T-helper 1 cell treated with Interleukin-12 subunit alpha and Interleukin-12 subunit beta and Interleukin-4 antibody, amounts not matched to agents 30 μg/mL and 1 μg/mL, for 36 hours (primary cell): ENCODE data around the gene MEF2B.

ENCODE experiments used
- H3K27ac Mint-ChIP-seq: one replicate; pipeline ENCODE4 v1.8.0; 2021; ENCODE audit warnings: mild to moderate bottlenecking, mixed read lengths
- H3K27me3 Mint-ChIP-seq: one replicate; pipeline ENCODE4 v1.8.0; 2021; ENCODE audit warnings: low read depth, mixed read lengths
- H3K36me3 Mint-ChIP-seq: one replicate; pipeline ENCODE4 v1.8.0; 2021; ENCODE audit warnings: low read depth, mixed read lengths
- H3K4me1 Mint-ChIP-seq: one replicate; pipeline ENCODE4 v1.8.0; 2021; ENCODE audit warnings: low read depth, mixed read lengths
- H3K4me3 Mint-ChIP-seq: one replicate; pipeline ENCODE4 v1.8.0; 2021; ENCODE audit warnings: mild to moderate bottlenecking, moderate library complexity, mixed read lengths
- H3K9me3 Mint-ChIP-seq: one replicate; pipeline ENCODE4 v1.8.0; 2021; ENCODE audit warnings: mixed read lengths

The MEF2B gene

DNA sequence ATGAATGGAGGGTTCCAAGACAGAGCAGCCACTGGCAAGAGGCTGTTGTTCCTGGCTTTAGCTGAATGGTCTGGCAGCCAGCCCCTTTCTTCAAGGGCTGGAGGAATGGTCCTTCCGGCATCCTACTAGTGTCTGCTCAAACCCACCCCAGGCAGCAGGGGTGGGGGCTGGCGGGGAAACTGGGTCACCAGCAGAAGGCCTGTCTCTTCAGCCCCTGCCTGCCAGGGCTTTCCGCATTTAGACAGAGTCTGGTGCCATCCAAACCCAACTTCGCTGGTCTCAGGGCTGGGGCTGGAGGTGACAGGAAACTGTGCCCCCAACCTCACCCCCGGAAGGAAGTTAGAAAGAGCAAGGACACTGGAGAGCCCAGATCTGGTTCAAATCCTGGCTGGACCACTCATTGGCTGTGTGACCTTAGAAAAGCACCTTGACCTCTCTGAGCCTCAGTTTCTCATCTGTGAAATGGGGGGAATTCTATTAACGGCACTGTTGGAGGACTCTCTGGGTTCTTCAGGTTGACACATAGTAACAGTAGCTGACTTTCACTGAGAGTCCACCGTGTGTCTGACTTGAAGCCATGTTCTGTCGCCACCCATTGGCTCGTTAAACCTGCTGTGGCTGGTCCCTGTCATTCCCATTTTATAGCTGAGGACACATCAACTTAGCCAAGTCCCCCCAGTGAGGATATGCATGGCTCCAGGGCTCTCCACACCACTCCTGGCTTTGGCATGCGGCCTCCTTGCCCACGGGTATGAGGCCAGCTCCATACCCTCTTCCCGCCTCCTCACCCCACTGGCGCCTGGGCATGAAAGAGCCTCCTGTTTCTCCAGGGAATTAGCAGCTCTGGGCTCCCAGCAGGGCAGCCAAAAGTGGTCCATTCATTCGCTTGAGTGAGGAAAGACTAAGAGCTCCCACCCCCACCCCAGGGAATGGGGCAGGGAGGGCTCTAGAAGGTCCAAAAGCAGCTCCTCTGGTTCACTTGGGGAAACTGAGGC lies 35.6 kb upstream of the MEF2B start:
- no peak overlapping the region for H3K27ac Mint-ChIP-seq
- H3K36me3 Mint-ChIP-seq, result peaks cover 13% of the 10 kb centered on the region
- H3K4me1 Mint-ChIP-seq, result peaks cover 26% of the 10 kb centered on the region
- H3K4me3 Mint-ChIP-seq, result no peak overlapping the region
- peaks cover 4% of the 10 kb centered on the region for H3K27me3 Mint-ChIP-seq
- H3K9me3 Mint-ChIP-seq, result peaks cover 13% of the 10 kb centered on the region

DNA sequence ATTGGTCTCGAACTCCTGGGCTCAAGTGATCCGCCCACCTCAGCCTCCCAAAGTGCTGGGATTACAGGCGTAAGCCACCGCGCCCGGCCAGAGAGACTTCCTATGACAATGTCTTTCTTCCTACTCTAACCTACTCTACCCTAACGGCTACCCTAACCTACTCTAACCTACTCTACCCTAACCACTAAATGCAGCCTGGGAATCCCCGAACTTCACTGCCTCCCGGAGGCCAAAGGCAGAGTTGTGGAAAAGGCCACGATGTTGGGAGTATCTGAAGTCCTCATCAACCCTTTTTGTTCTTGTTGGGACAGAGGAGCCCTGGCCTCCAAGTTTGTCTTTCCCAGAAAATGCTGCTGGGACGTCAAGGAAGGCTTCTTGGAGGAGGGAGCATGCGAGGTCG lies 34.1 kb upstream of the MEF2B start:
- peak overlapping the region; percentile 49 for H3K27ac Mint-ChIP-seq

DNA sequence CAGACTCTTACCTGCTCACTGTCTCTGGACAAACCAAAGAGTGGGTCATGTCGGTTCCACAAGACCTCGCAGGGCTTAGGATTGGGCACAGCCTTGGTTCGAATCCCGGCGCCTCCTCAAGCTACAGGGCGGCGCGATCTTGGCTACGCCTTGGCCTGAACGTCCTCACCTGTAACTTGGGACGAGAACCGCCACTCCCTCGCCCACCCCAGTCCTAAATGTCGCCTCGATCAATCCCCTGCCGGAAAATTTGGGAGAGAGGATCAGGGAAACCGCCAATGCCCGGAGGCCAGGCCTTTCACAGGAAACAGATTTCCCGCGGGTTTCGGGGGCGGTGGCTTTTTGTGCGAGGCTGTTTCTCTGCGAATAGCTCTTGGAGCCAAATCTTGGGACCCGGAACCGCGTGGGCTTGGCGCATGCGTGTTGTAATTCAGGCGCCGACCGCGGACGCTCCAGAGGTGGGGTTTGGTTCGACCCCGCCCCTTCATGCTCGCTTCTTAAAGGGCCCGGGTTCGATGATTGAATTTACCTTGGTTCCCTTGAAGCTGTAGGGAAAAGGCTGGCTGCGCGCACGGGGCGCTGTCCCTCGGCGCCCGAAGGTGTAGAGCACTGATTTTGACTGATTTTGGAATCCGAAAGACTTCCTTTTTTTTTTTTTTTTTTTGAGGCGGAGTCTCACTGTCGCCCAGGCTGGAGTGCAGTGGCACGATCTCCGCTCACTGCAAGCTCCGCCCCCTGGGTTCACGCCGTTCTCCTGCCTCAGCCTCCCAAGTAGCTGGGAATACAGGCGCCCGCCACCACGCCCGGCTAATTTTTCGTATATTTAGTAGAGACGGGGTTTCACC lies 33.2 kb upstream of the MEF2B start, which contains the start of gene NR2C2AP:
Gene NR2C2AP, minus strand, starts transcription at position 403 of the 845 bp plus-strand sequence. Its CDS starts 354 bp downstream, at position 49.
- Mint-ChIP-seq H3K27me3 (no peaks in the 10 kb centered on the region), H3K9me3 (peaks cover 13% of the 10 kb centered on the region), H3K27ac (peak within 1 kb of the TSS; percentile 83), H3K36me3 (peaks cover 19% of the 10 kb centered on the region), H3K4me3 (peak within 1 kb of the TSS; percentile 89), H3K4me1 (peaks cover 22% of the 10 kb centered on the region)

More for the DNA sequence above, 34.1 kb upstream of the MEF2B start:
- H3K4me1 Mint-ChIP-seq, result peaks cover 22% of the 10 kb centered on the region
- H3K9me3 Mint-ChIP-seq, result peaks cover 13% of the 10 kb centered on the region
- no peaks in the 10 kb centered on the region for H3K27me3 Mint-ChIP-seq
- H3K4me3 Mint-ChIP-seq, result peak overlapping the region; percentile 66
- H3K36me3 Mint-ChIP-seq, result peaks cover 15% of the 10 kb centered on the region

GRCh38 chr19:19202707-19203011 lies 32.6 kb upstream of the MEF2B start:
- Mint-ChIP-seq H3K27me3 (no peaks in the 10 kb centered on the region), H3K4me1 (peaks cover 20% of the 10 kb centered on the region), H3K9me3 (peaks cover 10% of the 10 kb centered on the region), H3K27ac (peak overlapping the region; percentile 83), H3K36me3 (peaks cover 19% of the 10 kb centered on the region), H3K4me3 (peak overlapping the region; percentile 89)

GRCh38 chr19:19201697-19202630 lies 31.9 kb upstream of the MEF2B start:
- H3K4me3 Mint-ChIP-seq, result peak overlapping the region; percentile 89
- peaks cover 3% of the 10 kb centered on the region for H3K9me3 Mint-ChIP-seq
- peaks cover 13% of the 10 kb centered on the region for H3K4me1 Mint-ChIP-seq
- peak overlapping the region; percentile 83 for H3K27ac Mint-ChIP-seq
- peaks cover 13% of the 10 kb centered on the region for H3K36me3 Mint-ChIP-seq
- no peaks in the 10 kb centered on the region for H3K27me3 Mint-ChIP-seq

- peaks cover 26% of the 10 kb centered on the region for H3K4me1 Mint-ChIP-seq
- H3K27ac Mint-ChIP-seq, result peak overlapping the region; percentile 58
- H3K9me3 Mint-ChIP-seq, result no peaks in the 10 kb centered on the region
- peaks cover 17% of the 10 kb centered on the region for H3K36me3 Mint-ChIP-seq
- H3K4me3 Mint-ChIP-seq, result peak overlapping the region; percentile 99
- H3K27me3 Mint-ChIP-seq, result no peaks in the 10 kb centered on the region
Measured at GRCh38 chr19:19193926-19194325, 23.9 kb upstream of the MEF2B start.

- H3K4me1 Mint-ChIP-seq, result peaks cover 26% of the 10 kb centered on the region
- H3K9me3 Mint-ChIP-seq, result no peaks in the 10 kb centered on the region
- no peaks in the 10 kb centered on the region for H3K27me3 Mint-ChIP-seq
- H3K27ac Mint-ChIP-seq, result peak overlapping the region; percentile 99
- H3K4me3 Mint-ChIP-seq, result peak overlapping the region; percentile 99
- peaks cover 12% of the 10 kb centered on the region for H3K36me3 Mint-ChIP-seq
Measured at GRCh38 chr19:19192910-19193423, 22.9 kb upstream of the MEF2B start.

GRCh38 chr19:19192078-19192882 lies 22.2 kb upstream of the MEF2B start, which contains the start of the genes BORCS8 and RFXANK:
Gene BORCS8 (minus strand): TSS chr19:19192152. CDS start chr19:19192117, 35 bp downstream.
Gene RFXANK (plus strand): TSS chr19:19192258. CDS start chr19:19193947, 1,689 bp downstream.
- Mint-ChIP-seq H3K27me3 (no peaks in the 10 kb centered on the region), H3K4me1 (peaks cover 26% of the 10 kb centered on the region), H3K4me3 (peak within 1 kb of the TSS; percentile 99), H3K27ac (peak within 1 kb of the TSS; percentile 99), H3K36me3 (peaks cover 11% of the 10 kb centered on the region), H3K9me3 (no peaks in the 10 kb centered on the region)

DNA sequence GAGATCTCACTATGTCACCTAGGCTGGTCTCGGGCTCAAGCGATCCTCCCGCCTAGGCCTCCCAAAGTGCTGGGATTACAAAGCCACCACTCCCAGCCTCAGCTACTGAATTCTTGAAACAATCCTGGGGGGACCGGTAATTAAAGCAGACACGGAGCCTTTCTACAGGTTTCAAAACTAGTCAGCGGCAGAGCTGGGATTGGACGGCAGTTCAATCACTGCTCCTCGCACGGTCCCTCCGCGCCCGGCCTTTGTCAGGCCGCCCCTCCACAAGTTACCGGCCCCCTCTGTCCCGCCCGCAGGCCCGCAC lies 21.7 kb upstream of the MEF2B start:
- H3K36me3 Mint-ChIP-seq, result peaks cover 15% of the 10 kb centered on the region
- H3K27ac Mint-ChIP-seq, result peak overlapping the region; percentile 99
- H3K9me3 Mint-ChIP-seq, result no peaks in the 10 kb centered on the region
- H3K4me1 Mint-ChIP-seq, result peaks cover 26% of the 10 kb centered on the region
- H3K27me3 Mint-ChIP-seq, result no peaks in the 10 kb centered on the region
- peak overlapping the region; percentile 99 for H3K4me3 Mint-ChIP-seq

- Mint-ChIP-seq H3K4me3 (no peak overlapping the region), H3K27me3 (no peaks in the 10 kb centered on the region), H3K4me1 (peaks cover 15% of the 10 kb centered on the region), H3K36me3 (peaks cover 25% of the 10 kb centered on the region), H3K27ac (no peak overlapping the region), H3K9me3 (no peaks in the 10 kb centered on the region)
Measured at GRCh38 chr19:19186742-19187141, 16.7 kb upstream of the MEF2B start.

- Mint-ChIP-seq H3K27ac (no peak overlapping the region), H3K9me3 (no peaks in the 10 kb centered on the region)
Measured at GRCh38 chr19:19185853-19186740, 16.0 kb upstream of the MEF2B start.

DNA sequence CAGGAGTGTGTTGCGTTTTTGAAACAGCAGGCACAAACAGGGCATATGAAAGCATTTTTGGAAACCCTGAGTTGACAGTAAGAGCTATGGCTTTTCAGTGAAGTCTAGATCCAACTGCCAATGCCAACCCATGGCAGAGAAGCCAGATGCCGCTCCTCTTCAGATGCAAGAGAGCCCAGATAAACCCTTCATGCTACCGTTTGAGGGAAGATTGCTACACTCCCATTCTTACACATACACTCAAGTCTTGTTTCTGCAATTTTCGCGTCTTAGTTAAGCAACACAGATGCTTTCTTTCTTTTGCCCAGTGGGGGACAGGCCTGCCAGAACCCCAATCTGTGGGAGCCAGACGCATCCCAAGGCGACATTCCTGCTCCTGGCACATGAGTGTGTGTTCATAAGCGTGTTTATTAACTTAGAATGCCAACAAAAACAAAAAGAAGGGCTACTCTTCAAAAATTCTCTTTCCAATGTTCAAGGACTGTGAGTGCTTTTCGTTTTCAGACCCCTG lies 11.5 kb upstream of the MEF2B start:
- peaks cover 2% of the 10 kb centered on the region for H3K4me1 Mint-ChIP-seq
- H3K36me3 Mint-ChIP-seq, result peaks cover 24% of the 10 kb centered on the region
- H3K4me3 Mint-ChIP-seq, result no peak overlapping the region
- H3K9me3 Mint-ChIP-seq, result no peaks in the 10 kb centered on the region
- no peaks in the 10 kb centered on the region for H3K27me3 Mint-ChIP-seq
- H3K27ac Mint-ChIP-seq, result no peak overlapping the region

More at GRCh38 chr19:19185853-19186740, 16.0 kb upstream of the MEF2B start:
- Mint-ChIP-seq H3K4me1 (peaks cover 10% of the 10 kb centered on the region), H3K27me3 (no peaks in the 10 kb centered on the region), H3K4me3 (no peak overlapping the region), H3K36me3 (peaks cover 28% of the 10 kb centered on the region)
